ENCODE measurements around the gene ALDH1L1. TPM values are rescaled to one million over a fixed set of nuclear protein-coding genes. Genes with fewer than 3 reads are reported as not detected.
A peak's percentile ranks its signal among the peaks of the same experiment; 100 is the strongest.

ALDH1L1 gene
- total RNA-seq, 4 donors from 2014 or later, result 2.3 to 8.1 (median 6.0) TPM

GRCh38 chr3:126156468-126156867 is 23.9 kb downstream of the ALDH1L1 start:
- peak in 1 of 2 donors; percentile 48 for DNase-seq (ENCODE audit: low spot score in 2 of 2)
- intact Hi-C loops (cut with DNase I; ENCODE audit: low total_unique reads), result no loop called here
- TF ChIP-seq POLR2A (IDR thresholded peaks at IDR 0.05), result no peak
- TF ChIP-seq CTCF (IDR thresholded peaks at IDR 0.05), result no peak
- WGBS, 2 donors, result 72 to 75% methylated on average over 7 to 8 of the region's 8 CpGs
- H3K4me3 ChIP-seq (ENCODE audit: low read depth, poor library complexity, severe bottlenecking), result no peak overlapping the region

- TF ChIP-seq CTCF (IDR thresholded peaks at IDR 0.05) (no peak), POLR2A (IDR thresholded peaks at IDR 0.05) (no peak)
- peak in 1 of 2 donors; percentile 23 for DNase-seq (ENCODE audit: low spot score in 2 of 2)
- intact Hi-C loops (cut with DNase I; ENCODE audit: low total_unique reads), result no loop called here
- 55 to 66% methylated on average over 6 of the region's 6 CpGs for WGBS, 2 donors
- no peak overlapping the region for H3K4me3 ChIP-seq (ENCODE audit: low read depth, poor library complexity, severe bottlenecking)
Measured at GRCh38 chr3:126155819-126156218, 24.6 kb downstream of the ALDH1L1 start.

- no peak overlapping the region for H3K4me3 ChIP-seq (ENCODE audit: low read depth, poor library complexity, severe bottlenecking)
- peak in 1 of 2 donors; percentile 79 for DNase-seq (ENCODE audit: low spot score in 2 of 2)
- TF ChIP-seq CTCF (IDR thresholded peaks at IDR 0.05) (no peak), POLR2A (IDR thresholded peaks at IDR 0.05) (no peak)
- WGBS, 2 donors, result 89 to 95% methylated on average over 2 of the region's 2 CpGs
- intact Hi-C loops (cut with DNase I; ENCODE audit: low total_unique reads), result no loop called here
Measured at GRCh38 chr3:126155280-126155640, 25.1 kb downstream of the ALDH1L1 start.

- WGBS, 2 donors, result 89 to 92% methylated on average over 11 to 13 of the region's 13 CpGs
- peak in 1 of 2 donors; percentile 63 for DNase-seq (ENCODE audit: low spot score in 2 of 2)
- TF ChIP-seq CTCF (IDR thresholded peaks at IDR 0.05), result no peak
- TF ChIP-seq POLR2A (IDR thresholded peaks at IDR 0.05), result no peak
Measured at GRCh38 chr3:126154391-126155279, 25.8 kb downstream of the ALDH1L1 start.

GRCh38 chr3:126153695-126154360 is 26.6 kb downstream of the ALDH1L1 start:
- no peak for TF ChIP-seq CTCF (IDR thresholded peaks at IDR 0.05)
- no peak for TF ChIP-seq POLR2A (IDR thresholded peaks at IDR 0.05)
- intact Hi-C loops (cut with DNase I; ENCODE audit: low total_unique reads), result no loop called here
- 91 to 93% methylated on average over 6 to 8 of the region's 8 CpGs for WGBS, 2 donors
- no peak overlapping the region for H3K4me3 ChIP-seq (ENCODE audit: low read depth, poor library complexity, severe bottlenecking)
- DNase-seq (ENCODE audit: low spot score in 2 of 2), result peak in 1 of 2 donors; percentile 76

More at GRCh38 chr3:126154391-126155279, 25.8 kb downstream of the ALDH1L1 start:
- intact Hi-C loops (cut with DNase I; ENCODE audit: low total_unique reads), result no loop called here
- no peak overlapping the region for H3K4me3 ChIP-seq (ENCODE audit: low read depth, poor library complexity, severe bottlenecking)
